Left hindlimb (tissue), 1 donor: ENCODE measurements around the gene SMIM23.

Experiments
- DNase-seq: peaks from one replicate; pipeline ENCODE4 v3.0.0-alpha.2; 2018

The SMIM23 gene

GRCh38 chr5:171821286-171821685 is 35.7 kb downstream of the SMIM23 start:
- no peak for DNase-seq

GRCh38 chr5:171823269-171823668 is 37.7 kb downstream of the SMIM23 start:
- DNase-seq = no peak

GRCh38 chr5:171825051-171825450 is 39.4 kb downstream of the SMIM23 start:
- no peak for DNase-seq

- DNase-seq = no peak
These were observed 40.5 kb downstream of the SMIM23 start for GRCh38 chr5:171826132-171826531.

GRCh38 chr5:171827162-171827561 is 41.5 kb downstream of the SMIM23 start:
- no peak for DNase-seq

GRCh38 chr5:171830686-171831085 is 45.1 kb downstream of the SMIM23 start:
- no peak for DNase-seq

- DNase-seq = no peak
These were observed 47.2 kb downstream of the SMIM23 start for GRCh38 chr5:171832775-171833174.

- no peak for DNase-seq
These were observed 48.8 kb downstream of the SMIM23 start for GRCh38 chr5:171834461-171834860.

- DNase-seq = no peak
These were observed 49.4 kb downstream of the SMIM23 start for GRCh38 chr5:171835066-171835465.

- no peak for DNase-seq
These were observed 51.9 kb downstream of the SMIM23 start for GRCh38 chr5:171837522-171837921.

- no peak for DNase-seq
These were observed 52.4 kb downstream of the SMIM23 start for GRCh38 chr5:171838066-171838465.

GRCh38 chr5:171839112-171839511 is 53.5 kb downstream of the SMIM23 start:
- DNase-seq = no peak

- no peak for DNase-seq
These were observed 54.4 kb downstream of the SMIM23 start for GRCh38 chr5:171840066-171840465.
